Pericardium fibroblast (primary cell): ENCODE data around the gene ANXA11. TPM values are rescaled to one million over a fixed set of nuclear protein-coding genes. Genes with fewer than 3 reads are reported as not detected.

Experiments used
- total RNA-seq: library from RNA; depleted of rRNA; stranded (reverse); fragments of >200 nt; gene quantifications from 2 replicates; pipeline ENCODE4 v1.2.3, GENCODE V29; 2015

The ANXA11 gene
- 123 and 137 TPM in 2 replicates for total RNA-seq

DNA sequence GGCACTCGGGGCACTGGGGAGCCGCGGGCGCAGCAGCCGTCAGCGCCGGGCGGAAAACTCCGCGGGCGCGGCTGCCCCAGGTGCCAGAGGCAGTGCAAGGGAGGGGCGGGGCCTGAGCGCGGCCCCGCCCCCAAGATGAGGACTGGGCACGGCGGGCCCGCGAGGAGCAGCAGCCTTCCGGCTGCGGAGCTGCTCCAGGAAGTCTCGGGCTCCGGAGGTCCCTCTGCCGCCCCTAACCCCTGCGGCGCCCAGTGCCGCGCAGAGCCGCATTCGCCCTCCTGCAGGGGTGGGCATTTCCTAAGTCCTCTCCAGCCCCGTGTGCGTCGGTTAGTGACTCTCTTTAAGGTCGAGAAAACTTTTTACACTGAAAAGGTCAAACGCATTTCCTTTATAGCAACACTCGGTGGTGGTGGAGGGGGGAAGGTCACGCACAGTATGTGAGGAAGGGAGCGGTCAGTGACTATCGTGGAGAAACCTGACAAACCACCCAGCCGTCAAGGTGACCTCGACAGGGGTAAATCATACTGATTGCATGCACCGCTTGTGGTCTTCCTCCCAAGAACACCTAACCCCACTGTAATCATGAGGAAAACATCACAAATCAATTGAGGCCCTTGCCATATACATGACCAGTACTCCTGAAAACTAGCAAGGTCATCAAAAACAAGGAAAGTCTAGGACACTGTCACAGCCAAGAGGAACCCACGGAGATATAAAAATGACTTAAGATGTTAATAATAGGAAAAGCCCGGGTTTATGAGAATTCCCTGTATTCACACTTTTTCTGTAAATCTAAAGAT is at the start of gene ANXA11:
Gene ANXA11 (minus strand): TSS at position 61 of the 800 bp plus-strand sequence. CDS start 32,676 bp downstream, outside the sequence.

GRCh38 chr10:80132299-80133139 is 72.8 kb downstream of the ANXA11 start, which contains the start of gene PLAC9:
TSS of gene PLAC9 (plus strand) at chr10:80132730. CDS start at chr10:80132763, 33 bp downstream.

Other genes with a start within 250 kb of the ANXA11 start
- 11.6 and 11.9 TPM in 2 replicates for gene TMEM254, start 126.9 kb downstream of the ANXA11 start, total RNA-seq
- 219 and 260 TPM in 2 replicates for gene PLAC9, start 72.8 kb downstream of the ANXA11 start, total RNA-seq
- gene MAT1A, start 84.1 kb upstream of the ANXA11 start, total RNA-seq, result not detected in 2 replicates
- gene DYDC1, start 151.2 kb upstream of the ANXA11 start, total RNA-seq, result not detected in 2 replicates
- not detected in 2 replicates for gene DYDC2, start 151.2 kb upstream of the ANXA11 start, total RNA-seq
- 11.3 and 12.2 TPM in 2 replicates for gene PRXL2A, start 203.0 kb upstream of the ANXA11 start, total RNA-seq
- 22.9 and 23.2 TPM in 2 replicates for gene TSPAN14, start 248.8 kb upstream of the ANXA11 start, total RNA-seq